SK-N-SH treated with all-trans-retinoic acid at 6 μM for 48 hours (cell line): ENCODE data around the gene FAM199X.

Source experiments
- ARNTL ChIP-seq: fragments of 450-650 bp; formaldehyde crosslinking; IDR thresholded peaks from 2 replicates; pipeline ENCODE4 v1.5.0; 2020; ENCODE audit warnings: low read depth, mild to moderate bottlenecking, moderate library complexity, borderline replicate concordance
- BACH2 ChIP-seq: fragments of 250-450 bp; sonication (Bioruptor Pico); IDR thresholded peaks from 2 replicates; pipeline ENCODE4 v1.9.0; 2021; ENCODE audit warnings: mild to moderate bottlenecking, borderline replicate concordance
- CREB5 ChIP-seq: fragments of 250-450 bp; sonication (Bioruptor Pico); IDR thresholded peaks from 2 replicates; pipeline ENCODE4 v1.5.1; 2020; ENCODE audit warnings: low read depth, mild to moderate bottlenecking, moderate library complexity
- CSDC2 ChIP-seq: fragments of 250-450 bp; sonication (Bioruptor Pico); IDR thresholded peaks from 2 replicates; pipeline ENCODE4 v1.5.0; 2020; ENCODE audit warnings: mild to moderate bottlenecking, moderate library complexity
- PPARA ChIP-seq: fragments of 250-450 bp; sonication (Bioruptor Pico); IDR thresholded peaks from 2 replicates; pipeline ENCODE4 v1.5.0; 2020; ENCODE audit warnings: mild to moderate bottlenecking, borderline replicate concordance
- ZFP30 ChIP-seq: fragments of 450-650 bp; formaldehyde crosslinking; IDR thresholded peaks from 2 replicates; pipeline ENCODE4 v1.5.0; 2022; ENCODE audit warnings: mild to moderate bottlenecking, moderate library complexity
- ZNF565 ChIP-seq: fragments of 450-650 bp; formaldehyde crosslinking; conservative IDR thresholded peaks from 2 replicates; pipeline ENCODE4 v1.5.0; 2020; ENCODE audit warnings: low read depth, mild to moderate bottlenecking, moderate library complexity
- ZNF70 ChIP-seq: fragments of 450-650 bp; formaldehyde crosslinking; IDR thresholded peaks from 2 replicates; pipeline ENCODE4 v1.5.0; 2020; ENCODE audit warnings: mild to moderate bottlenecking, moderate library complexity
- ZNF8 ChIP-seq: fragments of 450-650 bp; formaldehyde crosslinking; IDR thresholded peaks from 2 replicates; pipeline ENCODE4 v1.5.0; 2020; ENCODE audit warnings: mild to moderate bottlenecking, moderate library complexity
- TF ChIP-seq, protein P1 (sequence below): fragments of 250-450 bp; sonication (Bioruptor Pico); IDR thresholded peaks from 2 replicates; pipeline ENCODE4 v1.8.0; 2020; ENCODE audit warnings: mild to moderate bottlenecking, moderate library complexity, borderline replicate concordance

GRCh38 chrX:104122829-104123228 lies 43.4 kb upstream of the FAM199X start:
- TF ChIP-seq ZNF8 (CRISPR knock-in tag) (no peak), BACH2 (CRISPR knock-in tag) (no peak), PPARA (CRISPR knock-in tag) (no peak), CREB5 (no peak), ZNF70 (CRISPR knock-in tag) (no peak), ARNTL (CRISPR knock-in tag) (no peak), ZFP30 (CRISPR knock-in tag) (no peak), ZNF565 (no peak), CSDC2 (no peak)
- TF ChIP-seq, protein P1, sequence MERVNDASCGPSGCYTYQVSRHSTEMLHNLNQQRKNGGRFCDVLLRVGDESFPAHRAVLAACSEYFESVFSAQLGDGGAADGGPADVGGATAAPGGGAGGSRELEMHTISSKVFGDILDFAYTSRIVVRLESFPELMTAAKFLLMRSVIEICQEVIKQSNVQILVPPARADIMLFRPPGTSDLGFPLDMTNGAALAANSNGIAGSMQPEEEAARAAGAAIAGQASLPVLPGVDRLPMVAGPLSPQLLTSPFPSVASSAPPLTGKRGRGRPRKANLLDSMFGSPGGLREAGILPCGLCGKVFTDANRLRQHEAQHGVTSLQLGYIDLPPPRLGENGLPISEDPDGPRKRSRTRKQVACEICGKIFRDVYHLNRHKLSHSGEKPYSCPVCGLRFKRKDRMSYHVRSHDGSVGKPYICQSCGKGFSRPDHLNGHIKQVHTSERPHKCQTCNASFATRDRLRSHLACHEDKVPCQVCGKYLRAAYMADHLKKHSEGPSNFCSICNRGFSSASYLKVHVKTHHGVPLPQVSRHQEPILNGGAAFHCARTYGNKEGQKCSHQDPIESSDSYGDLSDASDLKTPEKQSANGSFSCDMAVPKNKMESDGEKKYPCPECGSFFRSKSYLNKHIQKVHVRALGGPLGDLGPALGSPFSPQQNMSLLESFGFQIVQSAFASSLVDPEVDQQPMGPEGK (CRISPR knock-in tag): no peak
